Caco-2 (cell line): Measurements from ENCODE around the gene APOL3. TPM values are rescaled to one million over a fixed set of nuclear protein-coding genes. Genes with fewer than 3 reads are reported as not detected.

Experiments used
- BruUV-seq: library from RNA; stranded (reverse); fragments of 400-500 nt; replicated peaks from 2 replicates; lab custom pipeline; 2021; lab: Mats Ljungman, UMichigan
- CTCF ChIA-PET: fragments of 300-600 bp; sonication (Branson Sonifier 250); formaldehyde crosslinking; loops from one replicate; lab custom pipeline; 2022; ENCODE audit warnings: antibody characterized with exemption; lab: Charles Lee
- POLR2A ChIA-PET: fragments of 300-600 bp; sonication (Branson Sonifier 250); formaldehyde crosslinking; loops from one replicate; lab custom pipeline; 2022; ENCODE audit warnings: antibody characterized with exemption; lab: Charles Lee
- DNase-seq, 2 experiments: peaks; one replicate each; pipeline versions ENCODE4 v3.0.0 to v3.0.0-alpha.2; 2020 to 2022
- H3K27me3 ChIP-seq: replicated peaks from 2 replicates; pipeline ENCODE4 v1.6.0; 2011; ENCODE audit warnings: low read length; ENCODE audit not compliant: control insufficient read depth, insufficient read depth
- H3K36me3 ChIP-seq: 2 replicates; pipeline ENCODE4 v1.5.1; 2011; ENCODE audit warnings: low read length; ENCODE audit not compliant: control insufficient read depth, insufficient read depth
- H3K4me1 ChIP-seq: fragments of 250-450 bp; sonication (Bioruptor Pico); 2 replicates; pipeline ENCODE4 v1.5.1; 2020; ENCODE audit warnings: mild to moderate bottlenecking
- H3K4me3 ChIP-seq: 2 replicates; pipeline ENCODE4 v1.5.1; 2011; ENCODE audit warnings: low read depth, mild to moderate bottlenecking, control low read depth, low read length
- H3K9me3 ChIP-seq: fragments of 250-450 bp; sonication (Bioruptor Pico); 2 replicates; pipeline ENCODE4 v1.5.1; 2020; ENCODE audit warnings: mild to moderate bottlenecking, moderate library complexity
- H3K27ac Mint-ChIP-seq: one replicate; pipeline ENCODE4 v1.8.0; 2022; ENCODE audit warnings: mixed read lengths; ENCODE audit not compliant: unreplicated experiment
- H3K27me3 Mint-ChIP-seq: one replicate; pipeline ENCODE4 v1.8.0; 2022; ENCODE audit warnings: mixed read lengths; ENCODE audit not compliant: insufficient read depth, unreplicated experiment
- H3K36me3 Mint-ChIP-seq: one replicate; pipeline ENCODE4 v1.8.0; 2022; ENCODE audit warnings: mild to moderate bottlenecking, mixed read lengths; ENCODE audit not compliant: insufficient read depth, unreplicated experiment
- H3K4me1 Mint-ChIP-seq: one replicate; pipeline ENCODE4 v1.8.0; 2022; ENCODE audit warnings: low read depth, mixed read lengths; ENCODE audit not compliant: unreplicated experiment
- H3K4me3 Mint-ChIP-seq: one replicate; pipeline ENCODE4 v1.8.0; 2022; ENCODE audit warnings: mild to moderate bottlenecking, moderate library complexity, mixed read lengths; ENCODE audit not compliant: unreplicated experiment
- H3K9me3 Mint-ChIP-seq: one replicate; pipeline ENCODE4 v1.8.0; 2022; ENCODE audit warnings: mixed read lengths; ENCODE audit not compliant: unreplicated experiment
- intact Hi-C: fragments of 100-400 bp; cut with micrococcal nuclease; formaldehyde crosslinking; loops from one replicate; pipeline ENCODE4 v1.10.0; 2022; ENCODE audit not compliant: unreplicated experiment
- total RNA-seq: library from RNA; stranded (reverse); gene quantifications from 2 replicates; pipeline ENCODE4 v1.2.3, GENCODE V29; 2022
- TF ChIP-seq, protein P1 (sequence below), 2 experiments: fragments of 200-600 bp in 1 of 2; IDR thresholded peaks; 1 replicate in 1 of 2; 2 replicates in 1 of 2; pipeline versions ENCODE4 v1.5.1 to v1.8.0; 2011 to 2022; ENCODE audit warnings: antibody characterized with exemption in 1 of 2, control low read depth in 1 of 2, inconsistent platforms in 1 of 2, low read depth in 1 of 2, low read length in 1 of 2, mild to moderate bottlenecking in 1 of 2, moderate library complexity in 1 of 2; ENCODE audit not compliant: insufficient read depth in 1 of 2, severe bottlenecking in 1 of 2, unreplicated experiment in 1 of 2

The APOL3 gene
- total RNA-seq, 1 experiment from 2014 or later, result not detected

DNA sequence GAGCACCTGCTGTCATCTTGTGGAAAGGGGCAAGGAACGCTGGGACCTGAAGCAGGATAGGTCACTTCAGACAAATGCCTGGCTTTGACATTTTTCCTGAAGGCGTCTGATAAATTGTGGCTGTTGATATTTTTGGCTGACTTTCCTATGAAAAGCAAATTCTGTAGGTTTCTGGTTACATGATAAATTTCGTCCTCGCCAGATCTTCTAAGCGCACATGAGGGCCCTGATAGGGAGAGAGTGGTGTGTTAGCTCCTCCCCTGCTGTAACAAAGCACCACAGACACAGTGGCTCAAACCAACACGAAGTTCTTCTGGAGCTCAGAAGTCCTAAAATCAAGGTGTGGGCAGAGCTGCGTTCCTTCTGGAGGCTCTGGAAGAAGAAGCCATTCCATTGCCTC, 21.5 kb upstream of the APOL3 start:
- Mint-ChIP-seq H3K27ac (no peak overlapping the region), H3K4me3 (no peak overlapping the region), H3K36me3 (no peaks in the 10 kb centered on the region), H3K4me1 (no peaks in the 10 kb centered on the region), H3K9me3 (no peaks in the 10 kb centered on the region), H3K27me3 (no peaks in the 10 kb centered on the region)
- no peaks in the 10 kb centered on the region for H3K9me3 ChIP-seq
- no peak for DNase-seq
- no peaks in the 10 kb centered on the region for H3K36me3 ChIP-seq
- H3K27me3 ChIP-seq, result no peaks in the 10 kb centered on the region
- intact Hi-C loops, result loop anchor here (5.0 kb wide), 1 partner anchor 40 kb away; no protein-coding TSS in a partner anchor
- BruUV-seq, result no TSS peak
- ChIA-PET POLR2A (no interaction called here), CTCF (interaction anchor here (0.6 to 2.4 kb wide), 3 partner anchors 11 to 43 kb away, joined by 3 to 8 read pairs (median 4); no protein-coding TSS in a partner anchor)
- H3K4me1 ChIP-seq, result no peaks in the 10 kb centered on the region
- TF ChIP-seq, protein P1, sequence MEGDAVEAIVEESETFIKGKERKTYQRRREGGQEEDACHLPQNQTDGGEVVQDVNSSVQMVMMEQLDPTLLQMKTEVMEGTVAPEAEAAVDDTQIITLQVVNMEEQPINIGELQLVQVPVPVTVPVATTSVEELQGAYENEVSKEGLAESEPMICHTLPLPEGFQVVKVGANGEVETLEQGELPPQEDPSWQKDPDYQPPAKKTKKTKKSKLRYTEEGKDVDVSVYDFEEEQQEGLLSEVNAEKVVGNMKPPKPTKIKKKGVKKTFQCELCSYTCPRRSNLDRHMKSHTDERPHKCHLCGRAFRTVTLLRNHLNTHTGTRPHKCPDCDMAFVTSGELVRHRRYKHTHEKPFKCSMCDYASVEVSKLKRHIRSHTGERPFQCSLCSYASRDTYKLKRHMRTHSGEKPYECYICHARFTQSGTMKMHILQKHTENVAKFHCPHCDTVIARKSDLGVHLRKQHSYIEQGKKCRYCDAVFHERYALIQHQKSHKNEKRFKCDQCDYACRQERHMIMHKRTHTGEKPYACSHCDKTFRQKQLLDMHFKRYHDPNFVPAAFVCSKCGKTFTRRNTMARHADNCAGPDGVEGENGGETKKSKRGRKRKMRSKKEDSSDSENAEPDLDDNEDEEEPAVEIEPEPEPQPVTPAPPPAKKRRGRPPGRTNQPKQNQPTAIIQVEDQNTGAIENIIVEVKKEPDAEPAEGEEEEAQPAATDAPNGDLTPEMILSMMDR (IDR thresholded peaks at IDR 0.05; ENCODE audit: insufficient read depth in 1 of 2, low read depth in 1 of 2, low read length in 1 of 2, severe bottlenecking in 1 of 2, unreplicated experiment in 1 of 2), result no peak
- H3K4me3 ChIP-seq, result no peak overlapping the region

DNA sequence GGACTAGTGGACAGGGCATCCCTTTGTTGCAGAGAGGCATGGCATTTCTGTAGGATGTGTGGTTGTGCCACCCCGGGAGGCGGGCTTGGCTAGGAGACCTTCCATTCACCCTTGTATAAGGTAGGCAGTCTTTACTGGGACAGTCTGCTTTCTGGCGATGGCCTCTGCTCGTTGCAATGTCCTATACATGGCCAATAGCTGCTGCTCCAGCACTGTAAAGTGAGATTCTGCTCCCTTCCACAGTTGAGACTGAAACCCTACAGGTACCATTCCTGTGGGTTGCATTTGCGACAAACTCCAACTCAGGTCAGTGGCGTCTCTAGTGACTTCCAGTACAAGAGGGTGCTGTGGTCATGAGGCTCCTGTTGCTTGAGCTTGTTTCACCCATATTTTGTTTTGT, 20.4 kb upstream of the APOL3 start:
- TF ChIP-seq, protein P1 (IDR thresholded peaks at IDR 0.05; ENCODE audit: insufficient read depth in 1 of 2, low read depth in 1 of 2, low read length in 1 of 2, severe bottlenecking in 1 of 2, unreplicated experiment in 1 of 2), result no peak
- Mint-ChIP-seq H3K9me3 (no peaks in the 10 kb centered on the region), H3K4me1 (no peaks in the 10 kb centered on the region), H3K27ac (no peak overlapping the region), H3K36me3 (no peaks in the 10 kb centered on the region), H3K4me3 (no peak overlapping the region), H3K27me3 (no peaks in the 10 kb centered on the region)
- ChIA-PET POLR2A (no interaction called here), CTCF (interaction anchor here (0.6 to 2.4 kb wide), 4 partner anchors 33 to 378 kb away, joined by 3 to 8 read pairs (median 3); partner anchors contain the start of gene APOL2)
- no peak for DNase-seq
- H3K4me3 ChIP-seq, result no peak overlapping the region
- intact Hi-C loops, result loop anchor here (1.0 to 5.0 kb wide), 2 partner anchors 36 to 41 kb away; no protein-coding TSS in a partner anchor
- BruUV-seq, result no TSS peak
- no peaks in the 10 kb centered on the region for H3K9me3 ChIP-seq
- no peaks in the 10 kb centered on the region for H3K27me3 ChIP-seq
- no peaks in the 10 kb centered on the region for H3K36me3 ChIP-seq
- H3K4me1 ChIP-seq, result no peaks in the 10 kb centered on the region

DNA sequence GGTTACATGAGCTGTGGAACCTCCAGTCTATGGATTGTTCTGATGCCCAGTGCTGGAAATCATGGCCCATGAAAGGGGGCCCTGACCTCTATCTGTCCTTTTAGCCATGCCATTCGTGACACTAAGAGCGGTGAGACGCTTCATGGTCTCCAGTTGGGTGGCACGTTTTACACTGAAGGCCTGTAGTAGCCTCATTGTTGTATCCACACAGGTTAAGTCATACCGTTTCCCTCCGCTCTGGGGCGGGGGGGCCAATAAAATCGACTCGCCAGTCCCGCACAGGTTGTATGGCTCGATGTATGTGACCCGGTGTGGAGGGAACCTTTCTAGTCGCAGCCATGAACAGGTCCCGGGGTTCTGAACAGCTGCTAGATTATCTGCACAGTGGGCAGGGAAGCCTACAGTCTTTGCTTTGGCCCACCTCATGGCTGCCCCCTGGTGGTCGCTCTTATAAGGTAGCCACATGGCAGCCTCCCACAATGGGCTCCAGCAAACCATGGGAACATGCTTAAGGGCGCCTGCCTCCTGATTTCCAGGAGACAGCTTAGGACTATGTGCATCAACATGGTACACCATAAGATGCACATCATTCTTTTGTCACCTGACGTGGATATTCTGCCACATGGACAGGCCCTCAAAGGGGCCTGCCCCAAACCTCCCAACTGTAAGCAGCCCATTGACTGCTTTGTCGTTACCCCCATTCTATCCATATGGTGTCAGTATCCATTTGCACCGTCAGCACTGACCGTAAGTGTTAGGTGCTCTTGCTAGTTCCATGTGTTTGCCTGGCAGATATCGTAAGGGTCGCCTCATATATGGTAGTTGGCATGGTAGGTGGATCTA, 19.7 kb upstream of the APOL3 start:
- Histone ChIP-seq H3K36me3 (no peaks in the 10 kb centered on the region), H3K9me3 (no peaks in the 10 kb centered on the region), H3K27me3 (no peaks in the 10 kb centered on the region), H3K4me3 (no peak overlapping the region), H3K4me1 (no peaks in the 10 kb centered on the region)
- intact Hi-C loops, result loop anchor here (1.0 to 5.0 kb wide), 2 partner anchors 35 to 42 kb away; no protein-coding TSS in a partner anchor
- no TSS peak for BruUV-seq
- Mint-ChIP-seq H3K27ac (no peak overlapping the region), H3K36me3 (no peaks in the 10 kb centered on the region), H3K4me1 (no peaks in the 10 kb centered on the region), H3K4me3 (no peak overlapping the region), H3K27me3 (no peaks in the 10 kb centered on the region), H3K9me3 (no peaks in the 10 kb centered on the region)
- ChIA-PET CTCF (interaction anchor here (0.5 to 1.4 kb wide), 6 partner anchors 22 to 321 kb away, joined by 3 to 14 read pairs (median 5); partner anchors contain the start of gene APOL2), POLR2A (no interaction called here)
- DNase-seq, result peak; percentile 68 to 82
- TF ChIP-seq, protein P1 (IDR thresholded peaks at IDR 0.05; ENCODE audit: insufficient read depth in 1 of 2, low read depth in 1 of 2, low read length in 1 of 2, severe bottlenecking in 1 of 2, unreplicated experiment in 1 of 2), result peak; percentile 75 to 77
